Right lobe of liver (tissue), 4 donors: Measurements from ENCODE around the gene AHCYL2.

Experiments
- CTCF ChIP-seq, 4 donors: fragments of 200-600 bp in 3 of 4; fragments of 450-650 bp in 1 of 4; IDR thresholded peaks; one replicate each; pipeline versions ENCODE4 v1.5.1 to v1.8.0; 2016 to 2022; ENCODE audit warnings: antibody characterized with exemption in 4 of 4, mild to moderate bottlenecking in 2 of 4
- POLR2A ChIP-seq: fragments of 450-650 bp; IDR thresholded peaks from one replicate; pipeline ENCODE4 v1.6.1; 2017; ENCODE audit warnings: antibody characterized with exemption, mild to moderate bottlenecking
- donor health status: DM: no; HTN: no; CAD: no.
- donor health status: DM: no; HTN: no; CAD: no.
- donor health status: DM: no; HTN: yes; CAD: no.

- TF ChIP-seq CTCF (IDR thresholded peaks at IDR 0.05) (no peak), POLR2A (no peak)
These were observed 142.5 kb downstream of the AHCYL2 start for GRCh38 chr7:129367349-129367699.
